ENCODE measurements around the gene KLK1. TPM values are rescaled to one million over a fixed set of nuclear protein-coding genes. Genes with fewer than 3 reads are reported as not detected.

Gene KLK1
- 0.47 TPM for total RNA-seq
- under 1 TPM in 1 of 4 donors, not detected in 3; 0.48 TPM for polyA plus RNA-seq

DNA sequence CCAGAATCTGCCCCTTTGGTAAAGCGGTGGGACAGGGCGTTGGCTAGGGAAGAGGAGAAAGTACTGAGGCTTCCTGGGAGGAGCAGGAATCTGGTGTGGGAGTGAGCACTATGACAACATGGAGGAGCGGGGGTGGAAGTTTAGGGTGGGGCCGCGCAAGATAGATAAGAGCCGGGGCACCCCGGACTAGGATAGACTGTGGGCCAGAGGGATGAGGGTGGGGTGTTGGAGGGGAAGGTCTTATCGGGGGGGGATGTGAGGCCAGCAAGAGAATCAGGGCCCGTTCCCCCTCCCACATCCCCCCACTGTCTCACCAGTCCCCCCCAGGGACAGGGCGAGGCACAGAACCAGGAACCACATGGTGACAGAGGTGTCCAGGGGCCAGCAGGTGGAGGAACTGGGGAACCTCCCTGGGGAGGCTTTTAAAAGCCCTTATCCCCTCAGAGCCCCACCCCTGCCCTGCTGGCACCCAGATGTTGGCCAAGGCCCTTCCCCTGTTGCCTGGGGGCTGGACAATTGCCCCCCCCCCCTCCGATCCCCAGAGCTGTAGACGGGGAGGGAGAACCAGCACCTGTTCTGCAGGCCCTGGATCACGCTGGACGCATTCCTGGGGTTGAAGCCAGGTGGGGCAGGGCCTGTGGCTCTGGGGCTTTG, at the start of gene KLK1:
Gene KLK1 (minus strand): TSS at position 399 of the 654 bp plus-strand sequence. CDS start 39 bp downstream, at position 360.
- Mint-ChIP-seq H3K4me1 (peaks cover 0 to 22% (median 9%) of the 10 kb centered on the region in 4 donors), H3K36me3 (no peaks in the 10 kb centered on the region), H3K9me3 (peaks cover 0 to 5% (median 0%) of the 10 kb centered on the region in 7 donors), H3K27ac (no peak within 1 kb of the TSS), H3K4me3 (no peak within 1 kb of the TSS), H3K27me3 (peaks cover 66% of the 10 kb centered on the region)
- Histone ChIP-seq H3K4me1 (ENCODE audit: control insufficient read depth, insufficient read depth, low read length, poor library complexity, severe bottlenecking) (peaks cover 6% of the 10 kb centered on the region), H3K9me3 (ENCODE audit: control insufficient read depth in 2 of 2, low read length in 2 of 2) (no peaks in the 10 kb centered on the region), H3K27me3 (ENCODE audit: control insufficient read depth, insufficient read depth, low read length) (peaks cover 3% of the 10 kb centered on the region), H3K27ac (ENCODE audit: insufficient read depth, low read length, poor library complexity, severe bottlenecking) (no peak within 1 kb of the TSS), H3K36me3 (ENCODE audit: control insufficient read depth, insufficient read depth, low read length) (no peaks in the 10 kb centered on the region), H3K4me3 (ENCODE audit: low read depth, low read length) (no peak within 1 kb of the TSS)
- ATAC-seq (ENCODE audit: low read depth in 2 of 2) (no peak), DNase-seq (no peak)

DNA sequence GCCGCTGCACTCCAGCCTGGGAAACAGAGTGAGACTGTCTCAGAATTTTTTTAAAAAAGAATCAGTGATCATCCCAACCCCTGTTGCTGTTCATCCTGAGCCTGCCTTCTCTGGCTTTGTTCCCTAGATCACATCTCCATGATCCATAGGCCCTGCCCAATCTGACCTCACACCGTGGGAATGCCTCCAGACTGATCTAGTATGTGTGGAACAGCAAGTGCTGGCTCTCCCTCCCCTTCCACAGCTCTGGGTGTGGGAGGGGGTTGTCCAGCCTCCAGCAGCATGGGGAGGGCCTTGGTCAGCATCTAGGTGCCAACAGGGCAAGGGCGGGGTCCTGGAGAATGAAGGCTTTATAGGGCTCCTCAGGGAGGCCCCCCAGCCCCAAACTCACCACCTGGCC, 49.5 kb upstream of the KLK1 start, which contains the start of gene KLK2:
Gene KLK2 (plus strand): TSS at position 384 of the 400 bp plus-strand sequence. CDS start 35 bp downstream, outside the sequence.
- Histone ChIP-seq H3K27me3 (ENCODE audit: control insufficient read depth, insufficient read depth, low read length) (peaks cover 2% of the 10 kb centered on the region), H3K4me1 (ENCODE audit: control insufficient read depth, insufficient read depth, low read length, poor library complexity, severe bottlenecking) (no peaks in the 10 kb centered on the region), H3K27ac (ENCODE audit: insufficient read depth, low read length, poor library complexity, severe bottlenecking) (no peak within 1 kb of the TSS), H3K4me3 (ENCODE audit: low read depth, low read length) (no peak within 1 kb of the TSS), H3K36me3 (ENCODE audit: control insufficient read depth, insufficient read depth, low read length) (no peaks in the 10 kb centered on the region), H3K9me3 (ENCODE audit: control insufficient read depth in 2 of 2, low read length in 2 of 2) (no peaks in the 10 kb centered on the region)
- no peaks in the 10 kb centered on the region for H3K36me3 Mint-ChIP-seq
- H3K27me3 Mint-ChIP-seq = peaks cover 5% of the 10 kb centered on the region
- no peaks in the 10 kb centered on the region for H3K4me1 Mint-ChIP-seq
- H3K27ac Mint-ChIP-seq = no peak within 1 kb of the TSS
- H3K4me3 Mint-ChIP-seq = no peak within 1 kb of the TSS
- DNase-seq = no peak
- ATAC-seq (ENCODE audit: low read depth in 2 of 2) = no peak
- H3K9me3 Mint-ChIP-seq = no peaks in the 10 kb centered on the region

DNA sequence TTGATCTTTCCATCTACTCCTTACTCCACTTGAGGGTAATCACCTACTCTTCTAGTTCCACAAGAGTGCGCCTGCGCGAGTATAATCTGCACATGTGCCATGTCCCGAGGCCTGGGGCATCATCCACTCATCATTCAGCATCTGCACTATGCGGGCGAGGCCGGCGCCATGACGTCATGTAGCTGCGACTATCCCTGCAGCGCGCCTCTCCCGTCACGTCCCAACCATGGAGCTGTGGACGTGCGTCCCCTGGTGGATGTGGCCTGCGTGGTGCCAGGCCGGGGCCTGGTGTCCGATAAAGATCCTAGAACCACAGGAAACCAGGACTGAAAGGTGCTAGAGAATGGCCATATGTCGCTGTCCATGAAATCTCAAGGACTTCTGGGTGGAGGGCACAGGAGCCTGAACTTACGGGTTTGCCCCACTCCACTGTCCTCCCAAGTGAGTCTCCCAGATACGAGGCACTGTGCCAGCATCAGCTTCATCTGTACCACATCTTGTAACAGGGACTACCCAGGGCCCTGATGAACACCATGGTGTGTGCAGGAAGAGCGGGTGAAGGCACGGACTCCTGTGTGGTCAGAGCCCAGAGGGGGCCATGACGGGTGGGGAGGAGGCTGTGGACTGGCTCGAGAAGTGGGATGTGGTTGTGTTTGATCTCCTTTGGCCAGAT, 47.0 kb upstream of the KLK1 start:
- Mint-ChIP-seq H3K4me3 (no peak overlapping the region), H3K4me1 (no peaks in the 10 kb centered on the region), H3K27ac (no peak overlapping the region), H3K9me3 (no peaks in the 10 kb centered on the region), H3K27me3 (peaks cover 18% of the 10 kb centered on the region), H3K36me3 (no peaks in the 10 kb centered on the region)
- no peaks in the 10 kb centered on the region for H3K4me1 ChIP-seq (ENCODE audit: control insufficient read depth, insufficient read depth, low read length, poor library complexity, severe bottlenecking)
- no peak for ATAC-seq (ENCODE audit: low read depth in 2 of 2)
- H3K27ac ChIP-seq (ENCODE audit: insufficient read depth, low read length, poor library complexity, severe bottlenecking) = no peak overlapping the region
- H3K36me3 ChIP-seq (ENCODE audit: control insufficient read depth, insufficient read depth, low read length) = no peaks in the 10 kb centered on the region
- peaks cover 2% of the 10 kb centered on the region for H3K27me3 ChIP-seq (ENCODE audit: control insufficient read depth, insufficient read depth, low read length)
- DNase-seq = no peak
- no peaks in the 10 kb centered on the region for H3K9me3 ChIP-seq (ENCODE audit: control insufficient read depth in 2 of 2, low read length in 2 of 2)
- H3K4me3 ChIP-seq (ENCODE audit: low read depth, low read length) = no peak overlapping the region

DNA sequence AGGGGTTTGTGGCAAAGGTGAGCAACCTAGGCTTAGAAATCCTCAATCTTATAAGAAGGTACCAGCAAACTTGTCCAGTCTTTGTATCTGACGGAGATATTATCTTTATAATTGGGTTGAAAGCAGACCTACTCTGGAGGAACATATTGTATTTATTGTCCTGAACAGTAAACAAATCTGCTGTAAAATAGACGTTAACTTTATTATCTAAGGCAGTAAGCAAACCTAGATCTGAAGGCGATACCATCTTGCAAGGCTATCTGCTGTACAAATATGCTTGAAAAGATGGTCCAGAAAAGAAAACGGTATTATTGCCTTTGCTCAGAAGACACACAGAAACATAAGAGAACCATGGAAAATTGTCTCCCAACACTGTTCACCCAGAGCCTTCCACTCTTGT, 45.9 kb upstream of the KLK1 start:
- Mint-ChIP-seq H3K4me1 (no peaks in the 10 kb centered on the region), H3K27ac (no peak overlapping the region), H3K36me3 (no peaks in the 10 kb centered on the region), H3K9me3 (no peaks in the 10 kb centered on the region), H3K27me3 (peaks cover 18% of the 10 kb centered on the region), H3K4me3 (no peak overlapping the region)
- Histone ChIP-seq H3K9me3 (ENCODE audit: control insufficient read depth in 2 of 2, low read length in 2 of 2) (no peaks in the 10 kb centered on the region), H3K4me3 (ENCODE audit: low read depth, low read length) (no peak overlapping the region), H3K27me3 (ENCODE audit: control insufficient read depth, insufficient read depth, low read length) (peaks cover 2% of the 10 kb centered on the region), H3K27ac (ENCODE audit: insufficient read depth, low read length, poor library complexity, severe bottlenecking) (no peak overlapping the region), H3K36me3 (ENCODE audit: control insufficient read depth, insufficient read depth, low read length) (no peaks in the 10 kb centered on the region), H3K4me1 (ENCODE audit: control insufficient read depth, insufficient read depth, low read length, poor library complexity, severe bottlenecking) (no peaks in the 10 kb centered on the region)
- no peak for ATAC-seq (ENCODE audit: low read depth in 2 of 2)
- DNase-seq = no peak

- Histone ChIP-seq H3K4me3 (ENCODE audit: low read depth, low read length) (no peak overlapping the region), H3K4me1 (ENCODE audit: control insufficient read depth, insufficient read depth, low read length, poor library complexity, severe bottlenecking) (no peaks in the 10 kb centered on the region), H3K36me3 (ENCODE audit: control insufficient read depth, insufficient read depth, low read length) (no peaks in the 10 kb centered on the region), H3K27ac (ENCODE audit: insufficient read depth, low read length, poor library complexity, severe bottlenecking) (no peak overlapping the region), H3K27me3 (ENCODE audit: control insufficient read depth, insufficient read depth, low read length) (no peaks in the 10 kb centered on the region), H3K9me3 (ENCODE audit: control insufficient read depth in 2 of 2, low read length in 2 of 2) (peaks cover 0 to 4% of the 10 kb centered on the region in 2 experiments)
- no peaks in the 10 kb centered on the region for H3K4me1 Mint-ChIP-seq
- H3K4me3 Mint-ChIP-seq = no peak overlapping the region
- no peak overlapping the region for H3K27ac Mint-ChIP-seq
- ATAC-seq (ENCODE audit: low read depth in 2 of 2) (no peak), DNase-seq (no peak)
- peaks cover 0 to 15% (median 0%) of the 10 kb centered on the region in 7 donors for H3K9me3 Mint-ChIP-seq
- no peaks in the 10 kb centered on the region for H3K36me3 Mint-ChIP-seq
- H3K27me3 Mint-ChIP-seq = peaks cover 36% of the 10 kb centered on the region
Observed at GRCh38 chr19:50861496-50862286, 38.1 kb upstream of the KLK1 start.

DNA sequence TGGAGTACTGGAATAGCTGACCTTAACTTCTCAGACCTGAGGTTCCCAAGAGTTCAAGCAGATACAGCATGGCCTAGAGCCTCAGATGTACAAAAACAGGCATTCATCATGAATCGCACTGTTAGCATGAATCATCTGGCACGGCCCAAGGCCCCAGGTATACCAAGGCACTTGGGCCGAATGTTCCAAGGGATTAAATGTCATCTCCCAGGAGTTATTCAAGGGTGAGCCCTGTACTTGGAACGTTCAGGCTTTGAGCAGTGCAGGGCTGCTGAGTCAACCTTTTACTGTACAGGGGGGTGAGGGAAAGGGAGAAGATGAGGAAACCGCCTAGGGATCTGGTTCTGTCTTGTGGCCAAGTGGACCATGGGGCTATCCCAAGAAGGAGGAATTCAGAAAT, 37.4 kb upstream of the KLK1 start:
- H3K4me1 Mint-ChIP-seq = no peaks in the 10 kb centered on the region
- Histone ChIP-seq H3K9me3 (ENCODE audit: control insufficient read depth in 2 of 2, low read length in 2 of 2) (peaks cover 0 to 4% of the 10 kb centered on the region in 2 experiments), H3K27me3 (ENCODE audit: control insufficient read depth, insufficient read depth, low read length) (no peaks in the 10 kb centered on the region), H3K27ac (ENCODE audit: insufficient read depth, low read length, poor library complexity, severe bottlenecking) (no peak overlapping the region), H3K4me1 (ENCODE audit: control insufficient read depth, insufficient read depth, low read length, poor library complexity, severe bottlenecking) (no peaks in the 10 kb centered on the region), H3K4me3 (ENCODE audit: low read depth, low read length) (no peak overlapping the region), H3K36me3 (ENCODE audit: control insufficient read depth, insufficient read depth, low read length) (no peaks in the 10 kb centered on the region)
- H3K27ac Mint-ChIP-seq = no peak overlapping the region
- no peak for ATAC-seq (ENCODE audit: low read depth in 2 of 2)
- H3K4me3 Mint-ChIP-seq = no peak overlapping the region
- no peaks in the 10 kb centered on the region for H3K36me3 Mint-ChIP-seq
- DNase-seq = no peak
- peaks cover 30% of the 10 kb centered on the region for H3K27me3 Mint-ChIP-seq
- H3K9me3 Mint-ChIP-seq = peaks cover 0 to 15% (median 0%) of the 10 kb centered on the region in 7 donors

DNA sequence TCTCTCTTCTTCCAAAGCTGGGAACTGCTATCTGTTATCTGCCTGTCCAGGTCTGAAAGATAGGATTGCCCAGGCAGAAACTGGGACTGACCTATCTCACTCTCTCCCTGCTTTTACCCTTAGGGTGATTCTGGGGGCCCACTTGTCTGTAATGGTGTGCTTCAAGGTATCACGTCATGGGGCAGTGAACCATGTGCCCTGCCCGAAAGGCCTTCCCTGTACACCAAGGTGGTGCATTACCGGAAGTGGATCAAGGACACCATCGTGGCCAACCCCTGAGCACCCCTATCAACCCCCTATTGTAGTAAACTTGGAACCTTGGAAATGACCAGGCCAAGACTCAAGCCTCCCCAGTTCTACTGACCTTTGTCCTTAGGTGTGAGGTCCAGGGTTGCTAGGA, 36.3 kb upstream of the KLK1 start:
- ATAC-seq (ENCODE audit: low read depth in 2 of 2) (no peak), DNase-seq (no peak)
- Mint-ChIP-seq H3K27me3 (peaks cover 29% of the 10 kb centered on the region), H3K36me3 (no peaks in the 10 kb centered on the region), H3K9me3 (peaks cover 0 to 15% (median 1%) of the 10 kb centered on the region in 7 donors), H3K27ac (no peak overlapping the region), H3K4me3 (no peak overlapping the region), H3K4me1 (no peaks in the 10 kb centered on the region)
- H3K9me3 ChIP-seq (ENCODE audit: control insufficient read depth in 2 of 2, low read length in 2 of 2) = peaks cover 0 to 4% of the 10 kb centered on the region in 2 experiments
- H3K27me3 ChIP-seq (ENCODE audit: control insufficient read depth, insufficient read depth, low read length) = no peaks in the 10 kb centered on the region
- no peak overlapping the region for H3K27ac ChIP-seq (ENCODE audit: insufficient read depth, low read length, poor library complexity, severe bottlenecking)
- H3K4me3 ChIP-seq (ENCODE audit: low read depth, low read length) = no peak overlapping the region
- no peaks in the 10 kb centered on the region for H3K4me1 ChIP-seq (ENCODE audit: control insufficient read depth, insufficient read depth, low read length, poor library complexity, severe bottlenecking)
- no peaks in the 10 kb centered on the region for H3K36me3 ChIP-seq (ENCODE audit: control insufficient read depth, insufficient read depth, low read length)
